Stimulated activated CD8-positive, alpha-beta memory T cell treated with anti-CD3 and anti-CD28 coated beads, Interleukin-12 subunit alpha, Interleukin-12 subunit beta, amount 100 ng/mL, for 4 hours (primary cell): ENCODE results near the gene PTPRN2.
"Not testable (repeated sequence)": the region's sequence is repeated elsewhere in the genome, so short reads cannot be mapped to it uniquely, and the experiment has no call there.

Source experiments
- DNase-seq: peaks from one replicate; pipeline ENCODE4 v3.0.0-alpha.2; 2020; ENCODE audit warnings: low read depth

The PTPRN2 gene

DNA sequence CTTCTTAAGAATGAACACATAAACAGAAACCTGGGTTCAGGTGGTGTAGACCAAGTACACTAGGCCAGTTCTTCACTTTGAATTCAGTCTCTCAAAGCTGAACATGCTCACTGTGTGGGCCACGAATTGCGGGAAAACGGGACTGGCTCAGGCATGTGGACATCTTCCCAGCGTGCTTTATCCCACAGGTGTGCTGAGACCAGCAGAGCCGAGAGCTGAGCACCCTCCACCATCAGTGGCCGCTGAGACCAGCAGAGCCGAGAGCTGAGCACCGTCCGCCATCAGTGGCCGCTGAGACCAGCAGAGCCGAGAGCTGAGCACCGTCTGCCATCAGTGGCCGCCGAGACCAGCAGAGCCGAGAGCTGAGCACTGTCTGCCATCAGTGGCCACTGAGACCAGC, 985.5 kb downstream of the PTPRN2 start:
- no peak for DNase-seq

DNA sequence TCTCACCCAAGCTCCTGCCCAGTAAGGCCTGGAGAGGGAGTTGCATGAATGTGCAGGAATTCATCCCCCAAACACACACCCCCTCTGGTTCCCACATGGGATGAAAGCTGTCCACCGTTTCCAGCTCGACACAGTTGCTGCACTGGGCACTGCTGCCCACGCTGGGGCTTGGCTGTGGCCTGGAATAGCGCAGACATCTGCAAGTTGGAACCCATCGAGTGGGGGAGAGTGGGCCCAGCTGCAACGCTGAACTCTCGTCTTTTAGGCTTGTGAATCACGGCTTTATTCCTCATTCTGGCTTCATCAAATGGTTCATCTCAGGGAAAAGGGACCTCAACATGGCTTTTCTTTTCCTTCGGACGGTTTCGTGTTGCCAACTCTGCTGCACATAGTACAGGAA, 986.1 kb downstream of the PTPRN2 start:
- DNase-seq: no peak

DNA sequence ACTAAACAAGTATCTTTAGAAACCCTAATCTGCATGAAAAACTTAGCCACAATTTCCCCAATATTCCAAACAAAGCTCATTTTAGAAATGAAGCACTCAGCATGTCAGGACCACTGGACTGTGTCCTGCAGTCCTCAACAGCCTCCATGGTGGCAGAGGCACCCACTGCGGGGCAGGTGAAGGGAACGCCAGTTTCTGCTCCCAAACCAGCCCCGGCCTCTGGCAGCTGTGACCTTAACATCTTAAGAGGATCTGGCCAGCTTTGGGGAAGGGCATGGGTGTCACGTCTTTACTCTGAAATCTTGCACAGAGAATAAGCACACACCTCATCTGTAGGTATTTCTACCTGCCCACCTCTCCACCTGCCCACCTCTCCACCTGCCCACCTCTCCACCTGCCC, 988.1 kb downstream of the PTPRN2 start:
- DNase-seq: no peak

DNA sequence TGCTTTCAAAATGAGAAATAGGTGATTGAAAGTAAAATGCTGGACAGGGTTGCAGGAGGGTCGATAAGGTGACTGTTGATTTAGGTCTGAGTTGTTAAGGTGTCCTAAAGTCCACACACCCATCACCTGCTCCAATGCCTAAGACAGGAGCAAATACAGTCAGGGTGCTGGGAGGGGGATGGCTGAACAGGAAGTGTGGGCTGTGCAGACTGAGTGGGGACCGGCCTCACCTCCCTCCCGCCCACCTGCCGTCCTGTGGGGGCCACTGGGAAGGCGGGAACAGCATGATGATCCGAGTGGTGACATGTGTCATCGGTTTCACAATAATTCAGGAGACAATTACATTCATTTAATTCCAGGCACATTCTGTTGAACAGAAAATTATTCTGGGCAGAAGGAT, 990.1 kb downstream of the PTPRN2 start:
- DNase-seq: no peak

DNA sequence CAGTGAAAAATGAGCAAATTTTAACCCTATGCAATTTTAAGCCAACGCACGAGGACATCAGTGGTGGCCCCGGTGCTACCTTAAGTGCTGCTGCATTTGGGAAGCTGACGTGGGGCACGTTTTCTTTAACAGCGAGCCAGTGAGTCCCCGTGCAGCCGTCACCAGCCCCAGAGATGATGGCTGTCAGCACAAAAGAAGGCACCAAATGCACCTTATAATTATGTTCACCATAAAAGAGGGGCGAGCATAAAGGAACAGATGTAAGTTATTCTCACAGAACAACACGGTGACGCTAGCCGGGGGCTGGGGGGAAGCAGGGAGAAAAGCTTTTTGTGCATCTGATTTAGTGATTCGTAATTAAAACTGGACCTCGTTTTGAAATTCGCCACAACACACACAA, 990.7 kb downstream of the PTPRN2 start:
- DNase-seq: no peak

DNA sequence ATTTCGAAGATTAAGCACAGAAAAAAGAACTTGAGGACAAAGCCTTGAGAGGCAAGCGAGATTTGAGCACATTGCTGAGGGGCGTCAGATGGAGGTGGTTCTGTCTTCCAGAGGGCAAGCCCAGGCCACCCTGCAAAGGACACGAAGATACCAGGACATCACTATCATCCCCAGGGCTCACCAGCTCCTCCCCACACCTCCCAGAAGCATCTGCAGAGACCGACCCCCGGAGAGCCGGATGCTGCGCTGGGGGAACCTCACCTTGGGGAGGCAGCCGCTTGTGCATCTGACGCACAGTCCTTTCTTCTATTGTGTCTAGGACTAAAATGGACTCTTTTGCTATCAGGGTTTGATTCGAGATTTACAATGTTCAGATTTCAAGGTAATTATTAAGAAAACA, 991.2 kb downstream of the PTPRN2 start:
- no peak for DNase-seq

DNA sequence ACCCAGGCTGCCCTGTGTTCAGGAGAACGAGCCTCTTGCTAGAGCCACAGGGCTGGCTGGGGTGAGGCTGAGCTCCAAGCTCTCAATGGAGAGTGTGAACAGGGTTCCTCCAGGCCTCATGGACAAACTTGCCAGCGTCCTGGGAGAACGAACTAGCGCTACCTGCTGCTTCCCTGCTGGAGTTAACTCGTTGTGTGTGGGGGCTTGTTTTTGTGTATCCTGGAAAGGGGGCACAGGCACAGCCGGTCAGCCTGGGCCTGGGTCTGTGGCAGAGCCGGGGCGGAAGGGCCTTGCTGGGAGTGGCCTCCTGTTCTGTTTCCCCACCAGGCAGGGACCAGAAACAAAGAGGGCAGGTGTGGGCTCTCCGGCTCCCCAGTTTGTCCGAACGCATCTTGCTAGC, 991.6 kb downstream of the PTPRN2 start:
- no peak for DNase-seq

DNA sequence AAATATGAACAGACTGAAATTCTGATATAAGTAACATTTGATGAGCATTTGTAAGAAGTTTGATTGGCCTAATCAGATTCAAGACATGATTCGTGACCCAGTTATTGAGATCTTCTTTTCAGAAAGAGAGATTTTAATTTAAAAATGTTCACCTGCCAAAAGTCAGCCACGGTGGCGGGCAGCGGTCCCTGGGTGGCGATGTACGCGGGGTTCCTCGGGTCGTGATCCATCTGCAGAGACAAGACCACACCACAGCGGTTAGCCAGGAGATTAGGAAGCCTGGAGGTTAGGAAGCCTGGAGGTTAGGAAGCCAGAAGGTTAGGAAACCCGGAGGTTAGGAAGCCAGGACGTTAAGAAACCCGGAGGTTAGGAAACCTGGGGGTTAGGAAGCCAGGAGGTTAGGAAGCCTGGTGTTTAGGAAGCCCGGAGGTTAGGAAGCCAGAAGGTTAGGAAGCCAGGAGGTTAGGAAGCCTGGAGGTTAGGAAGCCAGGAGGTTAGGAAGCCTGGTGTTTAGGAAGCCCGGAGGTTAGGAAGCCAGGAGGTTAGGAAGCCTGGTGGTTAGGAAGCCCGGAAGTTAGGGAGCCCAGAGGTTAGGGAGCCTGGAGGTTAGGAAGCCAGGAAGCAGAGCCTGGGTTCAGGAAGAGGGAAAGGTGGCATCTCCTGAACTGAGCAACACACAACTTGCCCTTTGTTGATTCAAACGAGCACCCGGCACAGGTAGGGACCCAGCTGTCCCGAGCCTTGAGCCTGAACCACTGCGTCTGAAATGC, 992.4 kb downstream of the PTPRN2 start:
- no peak for DNase-seq

DNA sequence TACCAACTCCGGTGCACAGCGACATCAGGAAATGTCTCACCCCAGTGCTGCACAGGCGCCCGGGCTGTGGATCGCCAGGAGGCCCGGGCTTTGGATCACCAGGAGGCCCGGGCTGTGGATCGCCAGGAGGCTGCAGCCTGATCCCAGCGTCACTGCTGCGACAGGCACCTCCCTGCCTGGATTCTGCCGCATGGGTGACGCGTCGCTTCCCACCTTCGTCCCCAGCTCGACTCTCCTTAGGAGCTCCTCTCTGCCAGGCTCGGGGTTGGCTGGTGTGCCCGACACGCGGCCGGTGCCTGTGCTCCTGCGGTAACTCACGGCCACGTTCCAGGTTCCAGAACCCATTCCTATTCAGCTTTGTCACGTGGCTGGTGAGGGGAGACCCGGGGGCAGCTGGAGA, 993.3 kb downstream of the PTPRN2 start:
- no peak for DNase-seq

DNA sequence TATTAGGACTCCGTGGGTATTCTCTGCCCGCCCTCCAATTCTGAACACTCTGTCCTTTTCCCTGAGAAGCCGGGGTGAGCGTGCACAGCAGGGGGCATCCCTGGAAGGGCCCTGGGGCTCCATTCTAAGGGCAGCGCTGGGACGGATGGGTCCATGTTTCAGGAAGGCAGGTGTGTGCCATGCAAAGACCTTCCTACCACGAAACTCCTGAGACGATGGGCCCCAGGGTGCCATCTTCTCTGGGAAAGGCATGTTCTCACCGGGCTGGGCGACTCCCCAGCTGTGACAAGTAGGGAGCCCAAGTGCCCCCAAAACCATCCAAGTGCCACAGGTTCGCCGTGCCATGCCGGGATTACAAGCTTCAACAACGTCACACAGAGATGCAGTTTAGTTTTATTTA, 994.1 kb downstream of the PTPRN2 start:
- no peak for DNase-seq

DNA sequence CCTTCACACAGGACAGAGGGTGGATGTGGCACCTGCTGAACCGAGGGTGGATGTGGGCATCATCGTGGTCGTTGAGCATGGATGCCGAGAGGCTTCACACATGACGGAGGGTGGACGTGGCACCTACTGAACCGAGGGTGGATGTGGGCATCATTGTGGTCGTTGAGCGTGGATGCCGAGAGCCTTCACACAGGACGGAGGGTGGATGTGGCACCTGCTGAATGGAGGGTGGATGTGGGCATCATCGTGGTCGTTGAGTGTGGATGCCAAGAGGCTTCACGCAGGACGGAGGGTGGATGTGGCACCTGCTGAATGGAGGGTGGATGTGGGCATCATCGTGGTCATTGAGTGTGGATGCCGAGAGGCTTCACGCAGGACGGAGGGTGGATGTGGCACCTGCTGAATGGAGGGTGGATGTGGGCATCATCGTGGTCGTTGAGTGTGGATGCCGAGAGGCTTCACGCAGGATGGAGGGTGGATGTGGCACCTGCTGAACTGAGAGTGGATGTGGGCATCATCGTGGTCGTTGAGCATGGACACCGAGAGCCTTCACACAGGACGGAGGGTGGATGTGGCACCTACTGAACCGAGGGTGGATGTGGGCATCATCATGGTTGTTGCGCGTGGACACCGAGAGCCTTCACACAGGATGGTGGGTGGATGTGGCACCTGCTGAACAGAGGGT, 994.8 kb downstream of the PTPRN2 start:
- not testable (repeated sequence) for DNase-seq

DNA sequence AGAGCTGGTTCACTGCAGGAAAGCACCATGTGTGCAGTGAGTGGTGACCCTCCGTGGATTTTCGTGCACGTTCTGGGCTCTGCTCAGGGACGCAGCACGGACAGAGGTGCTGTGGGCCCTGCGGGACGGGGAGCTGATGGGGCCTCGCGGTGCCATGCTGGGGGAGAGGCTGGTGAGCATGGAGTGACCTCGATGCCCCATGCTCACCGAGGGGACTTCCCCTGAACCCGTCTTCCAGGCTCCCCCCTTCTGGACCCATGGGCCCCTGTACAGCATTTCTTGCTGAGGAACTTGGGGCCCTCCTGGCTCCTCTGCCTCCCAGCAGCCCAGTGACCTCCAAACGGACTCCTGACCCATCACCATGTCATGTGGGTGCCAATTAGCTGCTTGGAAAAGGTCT, 997.1 kb downstream of the PTPRN2 start:
- DNase-seq: no peak

DNA sequence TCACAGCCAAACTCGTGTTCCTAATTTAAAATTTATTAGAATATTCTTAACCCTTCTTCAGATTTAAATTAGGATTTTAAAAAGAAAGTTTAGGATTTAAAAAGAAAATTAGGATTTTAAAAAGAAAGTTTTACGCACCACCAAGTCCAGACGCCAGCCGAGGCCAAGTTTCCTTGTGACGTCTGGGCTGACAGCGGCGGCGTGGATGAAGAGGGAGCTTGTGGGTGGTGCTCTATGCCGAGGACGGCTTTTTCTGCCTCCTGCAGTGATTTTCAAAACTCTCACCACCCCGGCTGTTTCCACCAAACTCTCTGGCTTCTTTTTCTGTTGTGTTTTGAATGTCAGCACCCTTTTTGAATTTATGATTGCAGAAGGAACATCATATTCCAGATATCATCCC, 997.9 kb downstream of the PTPRN2 start:
- DNase-seq: no peak

DNA sequence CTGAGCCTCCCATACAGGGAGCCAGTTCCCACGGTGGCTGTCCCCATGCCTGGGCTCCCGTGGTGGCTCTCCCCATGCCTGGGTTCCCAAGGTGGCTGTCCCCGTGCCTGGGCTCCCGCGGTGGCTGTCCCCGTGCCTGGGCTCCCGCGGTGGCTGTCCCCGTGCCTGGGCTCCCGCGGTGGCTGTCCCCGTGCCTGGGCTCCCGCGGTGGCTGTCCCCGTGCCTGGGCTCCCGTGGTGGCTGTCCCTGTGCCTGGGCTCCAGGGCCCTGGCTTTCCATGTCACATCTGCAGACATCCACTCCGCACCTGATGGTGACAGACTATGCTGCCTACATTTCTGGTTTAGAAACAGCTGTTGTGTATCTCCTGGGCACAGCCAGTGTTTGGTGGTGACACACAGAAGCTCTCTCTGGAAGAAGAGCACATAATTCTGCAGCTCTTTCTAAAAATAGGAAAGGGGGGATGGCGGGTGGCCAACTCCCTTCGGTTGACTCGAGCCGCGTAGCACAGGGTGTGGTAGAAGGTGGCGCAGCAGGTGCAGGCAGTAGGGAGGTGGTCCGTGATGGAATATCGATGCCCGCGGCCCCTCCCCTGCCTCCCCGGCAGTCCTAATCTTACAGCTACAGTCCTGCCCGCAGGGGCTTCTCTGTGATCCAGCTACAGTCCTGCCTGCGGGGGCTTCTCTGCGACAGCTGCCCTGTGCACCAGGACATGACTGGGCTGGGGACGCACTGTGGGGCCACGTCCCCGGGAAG, 999.6 kb downstream of the PTPRN2 start:
- DNase-seq: no peak

DNA sequence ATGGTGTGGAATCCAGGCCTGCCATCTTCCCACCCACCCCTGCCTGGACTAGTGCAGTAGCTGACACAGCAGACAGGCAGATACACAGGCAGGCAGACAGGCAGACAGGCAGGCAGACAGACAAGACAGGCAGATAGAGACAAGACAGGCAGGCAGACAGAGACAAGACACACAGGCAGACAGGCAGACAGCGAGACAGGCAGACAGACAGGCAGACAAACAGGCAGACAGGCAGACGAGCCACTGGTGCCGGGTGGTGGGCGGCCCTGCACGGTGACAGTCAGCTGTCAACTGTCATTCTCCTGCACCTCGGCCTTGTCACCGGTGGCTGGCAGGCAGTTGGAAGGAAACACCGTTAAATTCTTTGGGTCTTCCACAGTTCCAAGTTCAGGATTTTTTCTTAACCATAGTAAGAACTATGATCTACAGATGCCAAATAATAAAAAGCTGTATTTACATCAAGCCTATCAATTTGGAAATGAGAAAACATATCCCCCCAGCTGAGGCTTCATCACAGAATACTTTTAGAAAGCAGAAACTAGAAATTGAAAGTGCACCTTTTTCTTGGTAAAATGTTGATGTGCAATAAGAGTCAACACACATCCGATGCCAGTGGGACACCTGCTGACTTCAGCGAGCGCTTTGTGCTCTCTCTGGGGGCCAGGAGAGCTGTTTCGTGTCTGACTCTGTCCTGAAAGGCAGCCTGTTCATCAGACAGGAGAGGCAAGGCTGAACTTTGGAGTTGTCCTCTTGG, 1000.4 kb downstream of the PTPRN2 start:
- DNase-seq: no peak

DNA sequence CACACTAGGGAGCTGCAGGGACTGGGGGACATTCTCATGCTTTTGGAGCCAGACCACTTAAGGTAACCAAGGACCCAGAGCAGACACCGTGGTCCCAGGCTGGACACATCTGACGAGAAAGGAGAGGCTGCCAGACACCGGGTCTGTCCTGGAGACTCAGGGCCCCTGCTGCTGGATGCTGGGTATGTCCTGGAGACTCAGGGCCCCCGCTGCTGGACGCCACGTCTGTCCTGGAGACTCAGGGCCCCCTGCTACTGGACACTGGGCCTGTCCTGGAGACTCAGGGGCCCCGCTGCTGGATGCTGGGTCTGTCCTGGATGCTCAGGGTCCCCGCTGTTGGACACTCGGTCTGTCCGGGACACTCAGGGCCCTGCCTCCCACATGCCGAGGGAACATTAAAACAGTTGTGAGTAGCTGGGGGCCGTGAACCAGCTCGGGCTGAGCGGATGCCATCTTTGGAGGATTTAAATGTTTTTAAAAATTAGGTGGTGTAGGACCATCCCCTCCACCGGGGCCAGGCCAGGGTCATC, 1001.1 kb downstream of the PTPRN2 start:
- DNase-seq: no peak

DNA sequence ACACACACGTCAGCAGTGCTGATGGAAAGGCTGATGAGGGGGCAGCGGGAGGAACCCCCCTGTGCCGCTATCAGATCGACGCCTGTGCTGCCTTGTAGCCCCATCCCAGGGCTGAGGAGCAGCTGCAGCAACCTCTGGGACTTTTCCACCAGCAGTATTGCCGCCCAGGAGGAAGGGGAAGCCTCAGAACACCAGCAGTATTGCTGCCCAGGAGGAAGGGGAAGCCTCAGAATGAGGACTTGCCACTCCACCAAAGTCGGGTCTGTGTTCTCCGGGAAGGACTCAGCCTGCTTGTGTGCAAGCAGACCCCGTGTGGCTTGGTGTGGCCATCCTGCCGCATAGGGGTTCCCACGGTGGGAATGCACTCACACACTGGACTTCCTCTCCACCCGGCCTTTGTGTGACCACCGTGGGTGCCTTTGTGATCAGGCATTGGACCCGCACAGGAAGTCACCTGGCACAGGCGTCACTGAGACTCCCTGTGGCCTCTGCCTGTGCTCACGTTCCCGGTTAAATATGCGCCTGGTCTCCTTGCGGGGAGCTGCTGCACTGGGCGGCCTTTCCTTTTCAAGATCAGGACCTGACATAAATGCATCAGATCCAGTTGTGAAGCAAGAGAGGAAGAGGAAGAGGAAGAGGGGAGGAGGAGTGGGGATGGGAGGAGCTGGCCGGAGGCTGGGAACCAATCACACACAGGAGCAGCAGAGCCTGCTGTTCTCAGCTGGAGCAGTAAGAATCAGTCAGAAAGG, 1002.3 kb downstream of the PTPRN2 start:
- no peak for DNase-seq

DNA sequence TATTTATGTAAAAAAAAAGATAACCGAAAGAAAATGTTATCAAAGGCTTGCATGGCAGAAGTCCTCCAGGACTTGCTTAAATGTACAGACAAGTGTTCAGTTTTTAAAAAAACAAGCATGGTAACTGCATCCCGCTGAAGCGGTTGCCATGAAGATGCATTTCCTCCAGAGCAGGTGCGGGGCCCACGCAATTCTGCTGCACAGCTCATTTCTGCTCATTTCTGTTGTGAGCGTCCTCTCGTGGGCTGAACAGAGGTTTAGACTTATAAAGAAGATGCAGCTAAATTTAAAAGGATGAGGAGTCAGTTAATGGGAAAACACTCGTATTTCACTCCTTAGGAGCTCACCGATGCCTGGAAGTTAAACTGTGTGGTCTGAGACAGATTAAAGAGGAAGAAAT, 1003.2 kb downstream of the PTPRN2 start:
- no peak for DNase-seq

DNA sequence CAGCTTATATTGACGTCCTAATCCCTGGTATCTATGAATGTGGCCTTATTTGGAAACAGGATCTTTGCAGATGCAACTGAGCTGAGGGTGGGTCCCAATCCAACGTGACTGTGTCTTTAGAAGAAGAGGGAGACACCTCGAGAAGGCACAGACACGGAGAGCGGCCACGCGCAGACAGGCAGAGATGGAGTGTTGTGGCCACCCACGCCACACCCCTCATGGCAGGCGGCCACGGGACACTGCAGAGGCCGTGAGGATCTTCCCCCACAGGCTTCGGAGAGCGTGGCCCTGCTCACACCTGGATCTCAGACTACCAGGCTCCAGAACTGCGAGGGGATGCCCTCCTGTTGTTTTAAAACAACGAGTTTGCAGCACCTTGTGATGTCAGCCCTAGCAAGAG, 1005.9 kb downstream of the PTPRN2 start:
- DNase-seq: no peak

DNA sequence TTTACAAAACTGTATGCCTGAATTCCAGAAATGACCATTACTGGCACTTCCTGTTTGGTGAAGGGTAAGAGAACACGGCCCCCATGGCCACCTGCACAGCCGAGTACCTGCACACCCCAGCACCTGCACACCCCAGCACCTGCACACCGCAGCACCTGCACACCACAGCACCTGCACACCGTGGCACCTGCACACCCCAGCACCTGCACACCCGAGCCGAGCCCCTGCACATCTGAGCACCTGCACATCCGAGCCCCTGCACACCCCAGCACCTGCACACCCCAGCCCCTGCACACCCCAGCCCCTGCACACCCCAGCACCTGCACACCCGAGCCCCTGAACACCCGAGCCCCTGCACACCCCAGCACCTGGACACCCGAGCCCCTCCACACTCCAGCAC, 1007.3 kb downstream of the PTPRN2 start:
- DNase-seq: no peak

DNA sequence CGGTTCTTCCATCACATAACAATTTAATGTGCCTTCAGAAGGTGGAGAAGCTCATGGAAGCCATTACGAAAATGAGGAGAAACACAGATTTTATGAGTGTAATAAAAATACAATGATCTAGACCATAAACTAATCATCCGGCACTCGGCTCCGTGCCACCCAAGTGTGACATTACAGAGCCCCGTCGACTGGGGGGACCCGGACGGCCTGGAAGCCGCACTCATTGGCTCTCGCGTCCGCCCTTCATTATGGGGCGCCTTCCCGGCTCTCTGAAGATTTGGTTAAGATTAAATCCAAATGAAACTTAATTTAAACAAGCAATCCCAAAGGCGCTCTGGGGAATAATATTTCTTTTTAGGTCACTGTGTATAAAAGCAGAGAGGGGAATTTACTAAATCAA, 1008.2 kb downstream of the PTPRN2 start:
- DNase-seq: no peak
